GM12891 (cell line): ENCODE results near the gene KIF21B.

Experiments
- POLR2A ChIP-seq: IDR thresholded peaks from 2 replicates; pipeline ENCODE4 v1.6.1; 2011; ENCODE audit warnings: low read depth, low read length, control low read depth
- POLR2AphosphoS5 ChIP-seq: IDR thresholded peaks from 2 replicates; pipeline ENCODE4 v1.6.1; 2011; ENCODE audit warnings: low read depth, low read length, control low read depth

DNA sequence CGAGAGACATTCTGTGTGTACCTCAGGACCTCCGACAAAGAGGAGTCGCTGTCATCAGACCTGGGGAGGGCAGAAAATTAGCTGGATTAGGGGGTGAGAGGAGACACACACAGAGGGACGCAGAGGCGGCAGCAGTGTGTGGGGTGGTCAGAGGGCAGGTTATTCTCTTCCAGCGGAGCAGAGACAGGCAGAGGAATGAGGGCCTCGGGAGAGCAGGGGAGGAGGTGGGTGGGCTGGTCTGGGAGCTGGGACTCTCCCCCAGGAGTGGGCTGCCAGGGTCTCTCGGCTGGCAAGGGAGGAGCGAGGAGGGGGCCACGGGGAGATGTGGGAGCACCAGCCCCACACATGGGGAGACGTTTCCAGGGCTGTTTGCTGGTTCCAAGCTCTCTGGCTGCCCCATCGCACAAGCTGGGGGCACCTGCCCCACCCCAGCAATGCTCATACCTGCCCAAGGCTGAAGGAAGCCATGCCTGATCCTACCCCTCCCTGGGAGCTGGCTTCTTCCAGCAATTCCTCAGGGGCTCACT is 40.4 kb downstream of the KIF21B start:
- TF ChIP-seq POLR2AphosphoS5 (no peak), POLR2A (no peak)
